Omental fat pad (tissue), 4 donors: Measurements from ENCODE around the gene MYL4. TPM values are rescaled to one million over a fixed set of nuclear protein-coding genes. Genes with fewer than 3 reads are reported as not detected.

Experiments used
- ATAC-seq: fragments of 150-250 bp; one replicate; pipeline ENCODE4 v1.9.1; 2016; ENCODE audit warnings: mild to moderate bottlenecking, moderate library complexity; ENCODE audit not compliant: low FRiP score
- DNase-seq: peaks from one replicate; pipeline ENCODE4 v3.0.0-alpha.2; 2019; ENCODE audit warnings: low spot score
- total RNA-seq, 4 donors: library from RNA; depleted of rRNA; stranded (reverse); fragments of >200 nt; gene quantifications; one replicate each; pipeline ENCODE4 v1.1.0, GENCODE V29; 2016
- TF ChIP-seq, protein P1 (sequence below), 3 donors: fragments of 450-650 bp; IDR thresholded peaks; one replicate each; pipeline ENCODE4 v1.5.1; 2016 to 2017; ENCODE audit warnings: antibody characterized with exemption in 3 of 3, mild to moderate bottlenecking in 3 of 3, moderate library complexity in 2 of 3

MYL4 gene
- total RNA-seq, 4 donors from 2014 or later = 0.46 to 2.5 TPM; not detected in 2

DNA sequence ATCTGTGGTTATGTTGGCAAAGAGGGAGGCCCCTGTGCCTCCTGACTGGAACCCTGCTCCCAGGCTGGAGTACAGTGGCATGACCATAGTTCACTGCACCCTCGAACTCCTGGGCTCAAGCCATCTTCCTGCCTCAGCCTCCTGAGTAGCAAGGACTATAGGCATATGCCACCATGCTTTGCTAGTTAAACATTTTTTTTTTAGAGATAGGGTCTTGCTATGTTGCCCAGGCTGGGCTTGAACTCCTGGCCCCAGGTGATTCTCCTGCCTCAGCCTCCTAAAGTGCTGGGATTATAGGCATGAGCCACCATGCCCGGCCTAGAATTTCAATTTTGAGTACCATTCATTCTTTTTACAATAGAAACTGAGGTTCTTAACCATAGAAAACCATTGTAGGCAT, 23.3 kb downstream of the MYL4 start:
- ATAC-seq (no peak), DNase-seq (no peak)
- TF ChIP-seq, protein P1, sequence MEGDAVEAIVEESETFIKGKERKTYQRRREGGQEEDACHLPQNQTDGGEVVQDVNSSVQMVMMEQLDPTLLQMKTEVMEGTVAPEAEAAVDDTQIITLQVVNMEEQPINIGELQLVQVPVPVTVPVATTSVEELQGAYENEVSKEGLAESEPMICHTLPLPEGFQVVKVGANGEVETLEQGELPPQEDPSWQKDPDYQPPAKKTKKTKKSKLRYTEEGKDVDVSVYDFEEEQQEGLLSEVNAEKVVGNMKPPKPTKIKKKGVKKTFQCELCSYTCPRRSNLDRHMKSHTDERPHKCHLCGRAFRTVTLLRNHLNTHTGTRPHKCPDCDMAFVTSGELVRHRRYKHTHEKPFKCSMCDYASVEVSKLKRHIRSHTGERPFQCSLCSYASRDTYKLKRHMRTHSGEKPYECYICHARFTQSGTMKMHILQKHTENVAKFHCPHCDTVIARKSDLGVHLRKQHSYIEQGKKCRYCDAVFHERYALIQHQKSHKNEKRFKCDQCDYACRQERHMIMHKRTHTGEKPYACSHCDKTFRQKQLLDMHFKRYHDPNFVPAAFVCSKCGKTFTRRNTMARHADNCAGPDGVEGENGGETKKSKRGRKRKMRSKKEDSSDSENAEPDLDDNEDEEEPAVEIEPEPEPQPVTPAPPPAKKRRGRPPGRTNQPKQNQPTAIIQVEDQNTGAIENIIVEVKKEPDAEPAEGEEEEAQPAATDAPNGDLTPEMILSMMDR (IDR thresholded peaks at IDR 0.05) = no peak

DNA sequence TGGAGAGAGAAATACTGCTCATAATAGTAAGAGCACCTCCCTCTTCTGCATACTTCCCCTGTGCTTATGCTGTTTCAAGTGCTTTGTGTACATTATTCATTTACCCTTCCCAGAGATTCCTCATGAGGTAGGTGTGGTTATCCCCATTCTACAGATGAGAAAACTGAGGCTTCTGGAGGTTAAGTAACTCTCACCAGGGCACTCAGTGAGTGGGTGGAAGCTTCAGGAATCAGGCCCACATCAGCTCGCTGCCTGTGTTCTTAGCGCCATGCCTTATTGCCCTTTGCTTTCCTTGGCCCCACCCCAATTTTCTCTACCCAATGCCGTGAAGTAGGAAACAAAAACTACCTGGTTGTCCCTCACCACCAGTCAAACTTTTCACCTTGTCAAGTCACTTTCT, 26.4 kb downstream of the MYL4 start:
- TF ChIP-seq, protein P1 (IDR thresholded peaks at IDR 0.05) = no peak
- DNase-seq = no peak
- no peak for ATAC-seq

DNA sequence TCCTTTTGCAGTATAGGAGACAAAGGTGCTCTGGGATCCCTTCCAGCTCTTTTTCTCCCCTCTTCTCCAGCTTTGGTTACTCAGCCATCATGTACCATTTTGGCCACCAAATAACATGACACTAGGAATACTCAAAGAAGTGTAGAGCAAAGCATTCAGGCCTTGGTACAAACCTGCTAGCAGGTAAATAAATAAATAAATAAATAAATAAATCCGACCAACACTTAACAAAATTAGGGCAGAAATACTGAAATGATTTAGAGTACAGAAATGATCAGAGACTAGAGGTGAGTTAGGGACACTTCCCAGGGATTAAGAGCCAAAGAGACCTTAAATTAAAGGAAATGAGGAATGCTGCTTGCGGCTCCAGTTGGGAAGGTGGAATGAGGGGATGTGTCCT, 26.8 kb downstream of the MYL4 start:
- DNase-seq = no peak
- TF ChIP-seq, protein P1 (IDR thresholded peaks at IDR 0.05) = no peak

DNA sequence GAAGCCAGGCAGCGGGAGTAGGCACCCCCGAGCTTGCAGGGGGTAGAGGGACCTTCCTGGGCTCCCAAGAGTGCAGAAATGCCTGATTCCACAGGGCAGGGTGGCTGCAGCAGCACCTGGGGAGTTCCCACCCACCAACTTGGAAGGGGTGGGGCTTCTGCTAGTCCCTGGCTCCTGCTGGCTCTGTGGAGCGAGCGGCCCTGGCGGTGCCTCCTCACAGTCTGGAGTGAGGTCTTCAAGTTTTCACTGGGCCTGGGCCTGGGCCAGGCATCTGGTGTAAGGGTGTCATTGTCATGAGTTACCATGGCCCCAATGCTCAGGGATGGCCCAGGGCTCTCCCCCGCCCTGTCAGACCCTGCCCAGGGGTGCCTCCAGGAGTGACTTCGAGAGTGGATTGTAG, 28.7 kb downstream of the MYL4 start:
- no peak for ATAC-seq
- TF ChIP-seq, protein P1 (IDR thresholded peaks at IDR 0.05) = no peak
- DNase-seq = no peak

More for the DNA sequence above, 26.8 kb downstream of the MYL4 start:
- no peak for ATAC-seq

DNA sequence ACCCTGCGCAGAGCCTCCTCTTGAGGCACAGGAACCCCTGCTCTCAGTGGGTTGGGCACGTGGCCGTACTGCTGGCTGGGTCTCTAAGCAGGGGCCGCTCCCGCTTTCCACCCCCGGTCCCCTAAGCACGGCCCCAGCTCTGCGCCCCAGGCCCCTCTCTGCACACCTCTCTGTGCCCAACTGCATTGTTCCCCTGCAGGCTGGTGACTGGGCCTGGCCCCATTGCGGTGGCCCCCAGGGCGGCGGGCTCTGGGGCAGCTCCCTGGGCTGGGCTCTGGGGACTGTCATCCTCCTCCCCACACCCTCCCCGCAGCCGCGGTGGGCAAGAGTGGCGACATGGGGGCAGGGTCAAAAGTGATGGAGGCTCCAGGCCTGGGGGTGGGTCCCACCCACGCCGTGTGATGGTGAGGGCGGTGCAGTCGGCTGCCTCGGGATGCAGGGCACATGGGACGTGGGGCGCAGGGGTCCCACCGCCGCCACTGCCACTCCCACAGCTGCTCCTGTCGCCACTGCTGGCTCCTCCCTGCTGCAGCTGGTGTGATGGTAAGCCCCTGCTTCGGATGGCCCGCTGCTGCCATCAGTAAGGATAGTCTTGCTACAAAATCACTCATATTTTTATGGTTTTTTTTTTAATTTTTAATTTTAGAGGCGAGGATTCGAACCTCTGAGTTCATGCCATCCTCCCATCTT, 29.3 kb downstream of the MYL4 start:
- DNase-seq = no peak
- ATAC-seq = no peak
- TF ChIP-seq, protein P1 (IDR thresholded peaks at IDR 0.05) = no peak

DNA sequence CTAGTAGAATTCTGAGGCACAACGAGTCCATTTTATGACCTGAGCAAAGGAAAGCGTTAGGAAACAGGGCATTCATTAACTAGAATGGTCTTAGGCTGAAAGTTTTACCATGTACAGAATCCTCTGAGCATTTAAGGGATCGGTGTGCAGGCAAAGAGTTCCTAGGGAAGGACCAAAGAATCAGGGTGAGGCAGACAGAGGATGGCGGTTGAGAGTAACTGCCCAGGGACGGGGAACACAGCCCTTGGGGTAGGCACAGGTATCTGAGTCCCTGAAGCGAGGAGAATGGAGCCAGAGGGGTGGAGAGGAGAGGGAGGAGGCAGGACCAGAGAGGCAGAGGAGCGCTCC, 30.4 kb downstream of the MYL4 start:
- ATAC-seq = no peak
- TF ChIP-seq, protein P1 (IDR thresholded peaks at IDR 0.05) = no peak
- DNase-seq = no peak

DNA sequence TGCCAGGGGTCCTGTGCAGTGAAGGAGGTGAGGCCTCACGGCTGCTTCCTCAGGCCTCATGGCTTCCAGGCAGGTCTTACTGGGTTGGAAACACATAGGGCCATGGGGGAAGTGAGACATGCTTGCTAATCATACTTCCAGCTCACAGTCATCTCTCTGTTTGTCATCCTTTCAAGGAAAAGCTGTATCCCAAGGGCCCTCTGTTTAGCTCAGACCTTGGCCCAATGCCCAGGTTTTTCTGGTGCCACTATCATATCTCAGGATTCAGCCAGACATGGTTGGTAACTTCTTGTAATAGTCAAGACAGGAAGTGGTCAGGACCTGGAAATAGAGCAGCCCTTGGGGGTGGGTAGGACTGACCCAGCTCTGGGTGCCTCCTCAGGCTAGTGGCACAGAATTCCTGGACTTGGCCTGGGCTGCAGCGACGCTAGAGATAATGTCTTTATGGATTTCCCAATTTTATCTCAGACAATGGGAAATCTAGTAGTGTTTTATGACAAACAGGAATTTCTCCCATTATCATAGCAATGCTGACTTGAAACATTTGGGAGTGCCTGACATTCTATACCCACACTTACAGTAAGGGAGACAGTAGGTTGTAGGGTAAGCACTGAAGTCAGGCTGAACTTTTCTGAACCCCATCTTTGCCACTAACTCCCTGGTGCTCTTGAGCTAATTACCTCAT, 31.0 kb downstream of the MYL4 start:
- TF ChIP-seq, protein P1 (IDR thresholded peaks at IDR 0.05) = no peak
- DNase-seq (peak; percentile 66), ATAC-seq (peak; percentile 76)
